Breast epithelium (tissue), 4 donors: ENCODE data around the gene VPS26C. TPM values are rescaled to one million over a fixed set of nuclear protein-coding genes. Genes with fewer than 3 reads are reported as not detected.

Experiments
- DNase-seq, 2 donors: peaks; one replicate each; pipeline ENCODE4 v3.0.0-alpha.2; 2019; ENCODE audit warnings: low spot score in 2 of 2
- H3K27ac ChIP-seq, 2 donors: fragments of 200-600 bp; sonication (generic) in 1 of 2; one replicate each; pipeline ENCODE4 v1.5.1; 2016 to 2019; ENCODE audit warnings: mild to moderate bottlenecking in 1 of 2
- H3K27me3 ChIP-seq, 2 donors: fragments of 200-600 bp; sonication (generic) in 1 of 2; one replicate each; pipeline versions ENCODE4 v1.5.1 to v1.6.0; 2017 to 2019; ENCODE audit warnings: control low read depth in 1 of 2, mild to moderate bottlenecking in 1 of 2
- H3K36me3 ChIP-seq: fragments of 200-600 bp; one replicate; pipeline ENCODE4 v1.5.1; 2019
- H3K4me1 ChIP-seq, 2 donors: fragments of 200-600 bp; sonication (generic); one replicate each; pipeline ENCODE4 v1.5.1; 2016 to 2019; ENCODE audit warnings: control low read depth in 1 of 2
- H3K4me3 ChIP-seq, 3 donors: fragments of 200-600 bp; sonication (generic); 1 replicate in 2 of 3; 2 replicates in 1 of 3; pipeline ENCODE4 v1.5.1; 2016 to 2019; ENCODE audit warnings: mild to moderate bottlenecking in 3 of 3, moderate library complexity in 2 of 3
- H3K9me3 ChIP-seq, 2 donors: fragments of 200-600 bp; sonication (generic) in 1 of 2; one replicate each; pipeline ENCODE4 v1.5.1; 2016 to 2019; ENCODE audit warnings: control low read depth in 1 of 2
- POLR2A ChIP-seq: fragments of 450-650 bp; IDR thresholded peaks from one replicate; pipeline ENCODE4 v1.6.1; 2016; ENCODE audit warnings: antibody characterized with exemption, mild to moderate bottlenecking, moderate library complexity
- POLR2AphosphoS5 ChIP-seq, 3 donors: sonication (generic); formaldehyde crosslinking; IDR thresholded peaks; one replicate each; pipeline ENCODE4 v1.6.1; 2017; ENCODE audit warnings: antibody characterized with exemption in 3 of 3
- intact Hi-C: fragments of 100-400 bp; cut with DNase I; formaldehyde crosslinking; loops from one replicate; pipeline ENCODE4 v1.15.1; 2023; ENCODE audit warnings: low total_unique reads
- total RNA-seq, 3 donors: library from RNA; depleted of rRNA; stranded (reverse); fragments of >200 nt; gene quantifications; one replicate each; pipeline ENCODE4 v1.1.0, GENCODE V29; 2016
- TF ChIP-seq, protein P1 (sequence below), 3 donors: fragments of 450-650 bp; IDR thresholded peaks; one replicate each; pipeline ENCODE4 v1.5.1; 2016 to 2017; ENCODE audit warnings: antibody characterized with exemption in 3 of 3, mild to moderate bottlenecking in 3 of 3, moderate library complexity in 3 of 3

VPS26C gene
- total RNA-seq, 3 donors from 2014 or later, result 43.9 to 84.5 (median 60.6) TPM

DNA sequence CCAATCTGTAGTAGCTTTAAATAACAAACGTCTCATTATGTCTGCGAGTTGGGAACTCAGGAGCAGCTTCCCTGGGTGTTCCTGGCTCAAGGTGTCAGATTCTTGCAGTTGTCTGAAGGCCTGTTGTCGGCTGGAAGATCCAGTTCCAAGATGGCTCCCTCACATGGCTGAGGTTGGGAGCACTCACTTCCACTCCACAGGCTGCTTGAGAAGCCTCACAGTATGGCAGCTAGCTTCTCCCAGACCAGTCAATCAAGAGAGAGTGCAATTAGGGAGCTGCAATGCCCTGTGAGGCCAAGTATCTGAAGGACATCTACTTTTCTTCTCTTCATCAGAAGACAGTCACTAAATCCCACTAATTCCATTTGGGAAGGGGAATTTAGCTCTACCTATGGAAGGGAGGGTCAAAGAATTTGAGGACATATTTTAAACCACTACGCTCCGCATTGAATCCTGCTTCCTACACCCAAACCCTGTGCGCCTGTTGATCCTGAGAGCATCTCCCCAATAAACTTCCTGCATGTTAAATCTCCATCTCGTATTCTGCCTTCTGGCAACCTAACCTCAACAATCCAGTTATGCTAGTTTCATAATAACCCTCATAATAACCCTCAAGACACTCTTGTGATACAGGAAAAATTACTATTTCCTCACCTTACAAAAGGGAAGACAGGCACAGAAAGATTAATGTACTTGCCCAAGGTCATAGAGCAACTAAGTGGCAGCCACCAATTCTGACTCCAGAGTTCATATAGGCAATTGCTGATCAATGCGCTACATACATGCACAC, 3.6 kb upstream of the VPS26C start:
- Histone ChIP-seq H3K9me3 (no peaks in the 10 kb centered on the region), H3K36me3 (no peaks in the 10 kb centered on the region), H3K27me3 (no peaks in the 10 kb centered on the region), H3K27ac (peak overlapping the region; percentile 38 to 55), H3K4me1 (peaks cover 0 to 4% of the 10 kb centered on the region in 2 donors), H3K4me3 (no peak overlapping the region)
- no peak for TF ChIP-seq POLR2A
- TF ChIP-seq, protein P1, sequence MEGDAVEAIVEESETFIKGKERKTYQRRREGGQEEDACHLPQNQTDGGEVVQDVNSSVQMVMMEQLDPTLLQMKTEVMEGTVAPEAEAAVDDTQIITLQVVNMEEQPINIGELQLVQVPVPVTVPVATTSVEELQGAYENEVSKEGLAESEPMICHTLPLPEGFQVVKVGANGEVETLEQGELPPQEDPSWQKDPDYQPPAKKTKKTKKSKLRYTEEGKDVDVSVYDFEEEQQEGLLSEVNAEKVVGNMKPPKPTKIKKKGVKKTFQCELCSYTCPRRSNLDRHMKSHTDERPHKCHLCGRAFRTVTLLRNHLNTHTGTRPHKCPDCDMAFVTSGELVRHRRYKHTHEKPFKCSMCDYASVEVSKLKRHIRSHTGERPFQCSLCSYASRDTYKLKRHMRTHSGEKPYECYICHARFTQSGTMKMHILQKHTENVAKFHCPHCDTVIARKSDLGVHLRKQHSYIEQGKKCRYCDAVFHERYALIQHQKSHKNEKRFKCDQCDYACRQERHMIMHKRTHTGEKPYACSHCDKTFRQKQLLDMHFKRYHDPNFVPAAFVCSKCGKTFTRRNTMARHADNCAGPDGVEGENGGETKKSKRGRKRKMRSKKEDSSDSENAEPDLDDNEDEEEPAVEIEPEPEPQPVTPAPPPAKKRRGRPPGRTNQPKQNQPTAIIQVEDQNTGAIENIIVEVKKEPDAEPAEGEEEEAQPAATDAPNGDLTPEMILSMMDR (IDR thresholded peaks at IDR 0.05), result no peak
- TF ChIP-seq POLR2AphosphoS5 (IDR thresholded peaks at IDR 0.05), result no peak
- DNase-seq, result no peak
- intact Hi-C loops, result no loop called here

DNA sequence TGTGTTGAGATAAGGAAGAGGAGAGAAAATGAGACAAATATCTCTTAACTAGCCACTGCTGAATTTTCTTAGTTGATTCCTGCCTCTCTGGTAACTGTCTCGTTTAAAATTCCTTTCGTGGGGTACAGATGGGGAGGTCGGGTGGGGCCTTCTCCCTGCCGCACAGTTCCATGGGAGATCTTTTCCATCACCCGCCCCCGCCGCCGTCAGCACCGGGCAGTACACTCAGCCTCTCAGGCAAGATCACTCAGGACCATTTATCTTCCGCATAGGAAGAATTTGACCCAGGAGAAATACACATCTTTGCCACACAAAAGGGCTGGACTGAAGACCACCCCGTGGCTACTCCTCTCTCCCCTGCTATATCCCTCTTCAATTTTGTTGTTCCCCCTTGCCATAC, 2.3 kb upstream of the VPS26C start:
- Histone ChIP-seq H3K4me3 (no peak overlapping the region), H3K36me3 (no peaks in the 10 kb centered on the region), H3K9me3 (no peaks in the 10 kb centered on the region), H3K27ac (peak overlapping the region in 1 of 2 donors; percentile 19), H3K27me3 (no peaks in the 10 kb centered on the region), H3K4me1 (peaks cover 0 to 4% of the 10 kb centered on the region in 2 donors)
- intact Hi-C loops, result no loop called here
- TF ChIP-seq POLR2A, result no peak
- TF ChIP-seq, protein P1 (IDR thresholded peaks at IDR 0.05), result no peak
- TF ChIP-seq POLR2AphosphoS5 (IDR thresholded peaks at IDR 0.05), result no peak
- DNase-seq, result no peak

DNA sequence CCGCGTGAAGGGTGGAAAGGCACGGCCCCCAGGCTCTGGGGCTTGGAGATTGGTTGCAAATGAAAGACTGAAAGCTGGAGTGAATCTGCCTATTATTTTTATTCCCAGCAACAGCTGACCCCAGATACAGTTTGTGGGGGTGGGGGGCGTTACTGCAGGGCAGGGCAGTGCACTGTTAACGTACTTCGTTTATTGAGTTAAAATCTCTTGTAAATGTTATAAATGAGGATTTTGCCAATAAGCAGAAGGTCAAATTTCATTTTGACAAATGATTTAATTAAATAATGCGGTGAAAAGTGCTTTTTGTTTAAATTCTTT, 1.0 kb upstream of the VPS26C start:
- peaks cover 0 to 4% of the 10 kb centered on the region in 2 donors for H3K4me1 ChIP-seq
- H3K9me3 ChIP-seq, result no peaks in the 10 kb centered on the region
- no peak for DNase-seq
- TF ChIP-seq, protein P1 (IDR thresholded peaks at IDR 0.05), result no peak
- TF ChIP-seq POLR2AphosphoS5 (IDR thresholded peaks at IDR 0.05) (no peak), POLR2A (no peak)
- peak overlapping the region; percentile 69 to 95 (median 90) for H3K4me3 ChIP-seq
- H3K27ac ChIP-seq, result peak overlapping the region; percentile 94 to 99
- H3K27me3 ChIP-seq, result no peaks in the 10 kb centered on the region
- H3K36me3 ChIP-seq, result no peaks in the 10 kb centered on the region
- intact Hi-C loops, result no loop called here

DNA sequence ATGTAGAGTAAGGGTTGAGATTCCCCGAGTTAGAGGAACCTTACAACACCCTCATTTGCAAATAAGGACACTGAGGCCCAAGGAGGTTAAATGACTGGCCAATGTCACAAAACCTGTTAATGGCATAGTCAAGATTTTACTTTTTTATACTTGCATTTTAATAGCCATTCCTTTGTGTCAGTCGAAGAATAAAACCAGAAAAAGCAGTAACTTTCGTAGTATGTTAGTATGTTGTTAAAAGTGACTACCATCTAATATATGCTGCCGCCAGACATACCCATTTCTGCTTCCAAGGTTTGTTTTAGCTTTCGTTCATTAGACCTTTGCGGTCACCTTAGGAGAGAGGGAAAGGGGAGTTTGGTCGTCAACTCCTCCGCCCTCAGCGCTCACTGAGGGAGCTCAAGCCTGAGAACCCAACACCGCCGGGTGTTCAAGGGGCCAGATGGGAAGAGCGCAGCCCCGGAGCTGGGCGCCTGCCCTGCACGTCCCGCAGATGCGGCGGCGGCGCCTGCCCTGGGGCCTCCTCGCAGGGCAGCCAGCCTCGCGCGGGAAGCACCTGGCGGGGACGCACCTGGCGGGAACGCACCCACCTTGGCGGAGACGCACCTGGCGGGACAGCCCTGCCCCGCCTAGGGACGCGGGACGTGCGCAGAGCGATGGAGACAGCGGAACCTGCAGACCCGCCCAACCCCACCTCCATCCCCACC, 466 bp downstream of the VPS26C start:
- Histone ChIP-seq H3K4me1 (peaks cover 0 to 4% of the 10 kb centered on the region in 2 donors), H3K9me3 (no peaks in the 10 kb centered on the region), H3K27me3 (no peaks in the 10 kb centered on the region), H3K36me3 (no peaks in the 10 kb centered on the region), H3K4me3 (peak overlapping the region; percentile 69 to 95 (median 90)), H3K27ac (peak overlapping the region; percentile 94 to 99)
- no peak for TF ChIP-seq POLR2AphosphoS5 (IDR thresholded peaks at IDR 0.05)
- TF ChIP-seq, protein P1 (IDR thresholded peaks at IDR 0.05), result no peak
- no peak for TF ChIP-seq POLR2A
- peak in 1 of 2 donors; percentile 58 for DNase-seq
- intact Hi-C loops, result loop anchor here (1.0 kb wide), 1 partner anchor 99 kb away; no protein-coding TSS in a partner anchor

DNA sequence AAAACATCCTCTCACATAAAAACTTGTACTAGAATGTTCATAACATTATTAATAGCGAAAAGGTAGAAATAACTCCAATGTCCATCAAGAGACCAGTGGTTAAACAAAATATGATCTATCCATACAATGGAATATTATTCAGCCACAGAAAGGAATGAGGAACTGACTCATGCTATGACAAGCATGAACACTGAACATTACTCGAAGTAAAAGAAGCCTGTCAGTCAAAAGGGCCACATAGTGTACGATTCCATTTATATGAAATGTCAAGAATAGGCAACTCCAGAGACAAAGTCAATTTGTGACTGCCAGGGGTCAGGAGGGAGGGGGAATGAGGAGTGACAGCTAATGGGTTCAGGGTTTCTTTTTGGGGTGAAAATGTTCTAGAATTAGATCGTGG, 2.3 kb downstream of the VPS26C start:
- no peaks in the 10 kb centered on the region for H3K9me3 ChIP-seq
- H3K36me3 ChIP-seq, result no peaks in the 10 kb centered on the region
- H3K27ac ChIP-seq, result no peak overlapping the region
- no peak overlapping the region for H3K4me3 ChIP-seq
- no peak for DNase-seq
- no peaks in the 10 kb centered on the region for H3K27me3 ChIP-seq
- TF ChIP-seq POLR2A, result no peak
- TF ChIP-seq, protein P1 (IDR thresholded peaks at IDR 0.05), result no peak
- TF ChIP-seq POLR2AphosphoS5 (IDR thresholded peaks at IDR 0.05), result no peak
- intact Hi-C loops, result no loop called here
- peaks cover 0 to 4% of the 10 kb centered on the region in 2 donors for H3K4me1 ChIP-seq
